B cell (primary cell): ENCODE data around the gene SUMF2. TPM values are rescaled to one million over a fixed set of nuclear protein-coding genes. Genes with fewer than 3 reads are reported as not detected.
"Not testable (repeated sequence)": the region's sequence is repeated elsewhere in the genome, so short reads cannot be mapped to it uniquely, and the experiment has no call there.

Experiments used
- ATAC-seq: fragments of 200-7000 bp; cut with Tn5 transposase; one replicate; pipeline ENCODE4 v1.10.0; 2021; ENCODE audit warnings: low read depth, mild to moderate bottlenecking, moderate number of reproducible peaks, moderate library complexity
- CTCF ChIA-PET: fragments of 350-600 bp; sonication (Branson Sonifier 250); formaldehyde crosslinking; loops from one replicate; lab custom pipeline; 2021; ENCODE audit warnings: antibody characterized with exemption, inconsistent platforms; lab: Charles Lee
- POLR2A ChIA-PET: fragments of 350-600 bp; sonication (Branson Sonifier 250); formaldehyde crosslinking; loops from one replicate; lab custom pipeline; 2021; ENCODE audit warnings: antibody characterized with exemption; lab: Charles Lee
- DNase-seq: peaks from one replicate; pipeline ENCODE4 v3.0.0; 2013
- H2AFZ ChIP-seq: 2 replicates; pipeline ENCODE4 v1.6.1; 2012; ENCODE audit warnings: mild to moderate bottlenecking, low read depth, low read length; ENCODE audit not compliant: insufficient read depth, poor library complexity, severe bottlenecking
- H3K27ac ChIP-seq, 2 donors: 1 replicate in 1 of 2; 2 replicates in 1 of 2; pipeline ENCODE4 v1.5.1; 2012 to 2013; ENCODE audit warnings: low read length in 2 of 2, mild to moderate bottlenecking in 2 of 2, moderate library complexity in 1 of 2
- H3K27me3 ChIP-seq, 4 experiments: fragments of 200-600 bp in 1 of 4; sonication (generic) in 1 of 4; replicated peaks in 1 of 4; 1 replicate in 2 of 4; 2 replicates in 2 of 4; pipeline versions ENCODE4 v1.6.1 to v1.7.0; 2013 to 2016; ENCODE audit warnings: low read length in 3 of 4, mild to moderate bottlenecking in 2 of 4, mixed read lengths in 1 of 4, moderate library complexity in 1 of 4; ENCODE audit not compliant: insufficient read depth in 4 of 4, control insufficient read depth in 3 of 4; ENCODE audit errors: control extremely low read depth in 1 of 4
- H3K36me3 ChIP-seq, 2 experiments: replicated peaks in 1 of 2; 1 replicate in 1 of 2; 2 replicates in 1 of 2; pipeline versions ENCODE4 v1.6.1 to v1.7.1; 2013; ENCODE audit warnings: low read length in 1 of 2; ENCODE audit not compliant: insufficient read depth in 2 of 2, control insufficient read depth in 1 of 2; ENCODE audit errors: control extremely low read depth in 1 of 2, extremely low read depth in 1 of 2
- H3K4me1 ChIP-seq, 2 donors: fragments of 200-600 bp in 1 of 2; sonication (generic) in 1 of 2; 1 replicate in 1 of 2; 2 replicates in 1 of 2; pipeline versions ENCODE4 v1.5.1 to v1.6.1; 2013 to 2017; ENCODE audit warnings: low read length in 2 of 2; ENCODE audit not compliant: control insufficient read depth in 2 of 2, insufficient read depth in 2 of 2
- H3K4me2 ChIP-seq: replicated peaks from 2 replicates; pipeline ENCODE3; 2012; ENCODE audit warnings: mild to moderate bottlenecking, low read depth, low read length; ENCODE audit not compliant: poor library complexity, severe bottlenecking
- H3K4me3 ChIP-seq, 5 experiments: fragments of 200-600 bp in 1 of 5; sonication (generic) in 1 of 5; 1 replicate in 3 of 5; 2 replicates in 2 of 5; pipeline versions ENCODE4 v1.5.1 to v1.7.0; 2011 to 2016; ENCODE audit warnings: low read length in 4 of 5, mild to moderate bottlenecking in 4 of 5, low read depth in 2 of 5, control low read depth in 1 of 5, moderate library complexity in 1 of 5; ENCODE audit not compliant: insufficient read depth in 1 of 5; ENCODE audit errors: control extremely low read depth in 1 of 5, extremely low read depth in 1 of 5
- H3K79me2 ChIP-seq: fragments of 200-600 bp; sonication (generic); one replicate; pipeline ENCODE4 v1.6.0; 2016; ENCODE audit warnings: low read length; ENCODE audit not compliant: control insufficient read depth, insufficient read depth
- H3K9ac ChIP-seq: fragments of 200-600 bp; sonication (generic); 2 replicates; pipeline ENCODE4 v1.6.1; 2017; ENCODE audit warnings: mild to moderate bottlenecking, low read length, moderate library complexity
- H3K9me3 ChIP-seq, 3 donors: one replicate each; pipeline versions ENCODE4 v1.6.1 to v1.7.1; 2013; ENCODE audit warnings: low read length in 2 of 3; ENCODE audit not compliant: control insufficient read depth in 2 of 3, insufficient read depth in 1 of 3; ENCODE audit errors: control extremely low read depth in 1 of 3
- H4K20me1 ChIP-seq: 2 replicates; pipeline ENCODE4 v1.6.0; 2012; ENCODE audit warnings: mild to moderate bottlenecking, low read length; ENCODE audit not compliant: insufficient read depth, control insufficient read depth, poor library complexity, severe bottlenecking
- H3K27ac Mint-ChIP-seq: one replicate; pipeline ENCODE4 v1.8.0; 2021; ENCODE audit warnings: mixed read lengths
- H3K27me3 Mint-ChIP-seq: one replicate; pipeline ENCODE4 v1.8.0; 2021; ENCODE audit warnings: mixed read lengths
- H3K4me1 Mint-ChIP-seq: one replicate; pipeline ENCODE4 v1.8.0; 2021; ENCODE audit warnings: mixed read lengths
- H3K4me3 Mint-ChIP-seq: one replicate; pipeline ENCODE4 v1.8.0; 2021; ENCODE audit warnings: mixed read lengths
- H3K9me3 Mint-ChIP-seq: one replicate; pipeline ENCODE4 v1.8.0; 2022; ENCODE audit warnings: mixed read lengths; ENCODE audit not compliant: insufficient read depth
- EZH2 ChIP-seq: IDR thresholded peaks from 2 replicates; pipeline ENCODE4 v1.6.1; 2012; ENCODE audit warnings: borderline replicate concordance, low read depth, mild to moderate bottlenecking, moderate library complexity, low read length; ENCODE audit not compliant: insufficient read depth, poor library complexity, severe bottlenecking
- WGBS: methylation state at CpG from one replicate; pipeline ENCODE4 v1.1.5; 2013; ENCODE audit warnings: missing lambda C conversion rate; ENCODE audit not compliant: insufficient coverage; 5-methylcytosine and 5-hydroxymethylcytosine counted together
- intact Hi-C: fragments of 100-400 bp; cut with micrococcal nuclease; formaldehyde crosslinking; loops from one replicate; pipeline ENCODE4 v1.10.0; 2022
- polyA plus RNA-seq: library from polyadenylated mRNA; depleted of rRNA; stranded (reverse); fragments of >200 nt; gene quantifications from 2 replicates; pipeline ENCODE4 v1.2.3, GENCODE V29; 2012
- total RNA-seq, 2 donors: library from RNA; stranded (reverse); fragments of 120-200 nt in 1 of 2; gene quantifications; 1 replicate in 1 of 2; 2 replicates in 1 of 2; pipeline versions ENCODE4 v1.2.3 to v1.2.4, GENCODE V29; 2013 to 2022
- TF ChIP-seq, protein P1 (sequence below): fragments of 200-600 bp; IDR thresholded peaks from one replicate; pipeline ENCODE4 v1.8.0; 2022; ENCODE audit warnings: antibody characterized with exemption, mild to moderate bottlenecking

The SUMF2 gene
- total and polyA plus RNA-seq, 2 donors (not counting 1 experiment from before 2014, with no cell fraction given): 101 to 115 TPM

GRCh38 chr7:56046721-56047445 is 17.2 kb upstream of the SUMF2 start:
- Mint-ChIP-seq H3K4me3 (no peak overlapping the region), H3K4me1 (peaks cover 13% of the 10 kb centered on the region), H3K27ac (no peak overlapping the region), H3K9me3 (no peaks in the 10 kb centered on the region), H3K27me3 (no peaks in the 10 kb centered on the region)
- Histone ChIP-seq H3K27ac (no peak overlapping the region), H3K4me1 (peaks cover 7 to 11% of the 10 kb centered on the region in 2 donors), H3K9me3 (no peaks in the 10 kb centered on the region), H3K4me2 (no peak overlapping the region), H3K36me3 (no peaks in the 10 kb centered on the region), H3K27me3 (no peaks in the 10 kb centered on the region), H4K20me1 (no peaks in the 10 kb centered on the region), H3K79me2 (peaks cover 4% of the 10 kb centered on the region), H3K9ac (no peak overlapping the region), H2AFZ (no peak overlapping the region), H3K4me3 (no peak overlapping the region)
- CTCF ChIA-PET: no interaction called here
- intact Hi-C loops: no loop called here
- ATAC-seq (no peak), DNase-seq (no peak)
- TF ChIP-seq, protein P1, sequence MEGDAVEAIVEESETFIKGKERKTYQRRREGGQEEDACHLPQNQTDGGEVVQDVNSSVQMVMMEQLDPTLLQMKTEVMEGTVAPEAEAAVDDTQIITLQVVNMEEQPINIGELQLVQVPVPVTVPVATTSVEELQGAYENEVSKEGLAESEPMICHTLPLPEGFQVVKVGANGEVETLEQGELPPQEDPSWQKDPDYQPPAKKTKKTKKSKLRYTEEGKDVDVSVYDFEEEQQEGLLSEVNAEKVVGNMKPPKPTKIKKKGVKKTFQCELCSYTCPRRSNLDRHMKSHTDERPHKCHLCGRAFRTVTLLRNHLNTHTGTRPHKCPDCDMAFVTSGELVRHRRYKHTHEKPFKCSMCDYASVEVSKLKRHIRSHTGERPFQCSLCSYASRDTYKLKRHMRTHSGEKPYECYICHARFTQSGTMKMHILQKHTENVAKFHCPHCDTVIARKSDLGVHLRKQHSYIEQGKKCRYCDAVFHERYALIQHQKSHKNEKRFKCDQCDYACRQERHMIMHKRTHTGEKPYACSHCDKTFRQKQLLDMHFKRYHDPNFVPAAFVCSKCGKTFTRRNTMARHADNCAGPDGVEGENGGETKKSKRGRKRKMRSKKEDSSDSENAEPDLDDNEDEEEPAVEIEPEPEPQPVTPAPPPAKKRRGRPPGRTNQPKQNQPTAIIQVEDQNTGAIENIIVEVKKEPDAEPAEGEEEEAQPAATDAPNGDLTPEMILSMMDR: no peak
- no peak for TF ChIP-seq EZH2
- WGBS: 100% methylated on average over 1 of the region's 5 CpGs
- POLR2A ChIA-PET: no interaction called here

DNA sequence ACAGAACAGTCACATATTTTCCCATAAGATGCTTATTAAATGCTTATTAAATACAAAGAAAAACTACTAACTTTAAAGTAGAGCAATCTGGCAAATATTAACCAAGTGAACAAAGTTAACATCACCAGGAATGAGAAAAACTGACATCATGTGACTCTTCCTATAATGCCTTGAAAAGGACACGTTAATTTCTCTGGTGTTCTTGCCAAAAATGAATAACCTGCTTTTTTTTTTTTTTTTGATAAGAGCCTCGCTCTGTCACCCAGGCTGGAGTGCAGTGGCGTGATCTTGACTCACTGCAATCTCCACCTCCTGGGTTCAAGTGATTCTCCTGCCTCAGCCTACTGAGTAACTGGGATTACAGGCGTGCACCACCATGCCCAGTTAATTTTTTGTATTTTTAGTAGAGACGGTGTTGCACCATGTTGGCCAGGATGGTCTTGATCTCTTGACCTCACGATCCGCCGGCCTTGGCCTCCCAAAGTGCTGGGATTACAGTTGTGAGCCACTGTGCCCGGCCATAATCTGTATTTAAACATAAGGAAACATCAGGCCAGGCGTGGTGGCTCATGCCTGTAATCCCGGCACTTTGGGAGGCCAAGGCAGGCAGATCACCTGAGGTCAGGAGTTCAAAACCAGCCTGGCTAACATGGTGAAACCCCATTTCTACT is 16.5 kb upstream of the SUMF2 start:
- H3K27me3 Mint-ChIP-seq, DNase-seq, H3K27ac Mint-ChIP-seq, H2AFZ ChIP-seq, H3K4me3 Mint-ChIP-seq, H3K27me3 ChIP-seq, intact Hi-C loops, ATAC-seq, H3K27ac ChIP-seq, H4K20me1 ChIP-seq, H3K9me3 ChIP-seq, H3K4me3 ChIP-seq, CTCF ChIA-PET, H3K4me2 ChIP-seq, H3K9me3 Mint-ChIP-seq, POLR2A ChIA-PET, H3K36me3 ChIP-seq, H3K9ac ChIP-seq: not testable (repeated sequence)
- Histone ChIP-seq H3K4me1 (peaks cover 11 to 17% of the 10 kb centered on the region in 2 donors), H3K79me2 (peaks cover 11% of the 10 kb centered on the region)
- WGBS: 94% methylated on average over 9 of the region's 11 CpGs
- H3K4me1 Mint-ChIP-seq: peaks cover 16% of the 10 kb centered on the region
